HPDE6-E6E7 (cell line): ENCODE data around the gene NXPE2.
"Not testable (repeated sequence)": the region's sequence is repeated elsewhere in the genome, so short reads cannot be mapped to it uniquely, and the experiment has no call there.

Experiments
- DNase-seq: peaks from one replicate; pipeline ENCODE4 v3.0.0; 2011; ENCODE audit warnings: missing footprints; ENCODE audit errors: extremely low spot score

NXPE2 gene

DNA sequence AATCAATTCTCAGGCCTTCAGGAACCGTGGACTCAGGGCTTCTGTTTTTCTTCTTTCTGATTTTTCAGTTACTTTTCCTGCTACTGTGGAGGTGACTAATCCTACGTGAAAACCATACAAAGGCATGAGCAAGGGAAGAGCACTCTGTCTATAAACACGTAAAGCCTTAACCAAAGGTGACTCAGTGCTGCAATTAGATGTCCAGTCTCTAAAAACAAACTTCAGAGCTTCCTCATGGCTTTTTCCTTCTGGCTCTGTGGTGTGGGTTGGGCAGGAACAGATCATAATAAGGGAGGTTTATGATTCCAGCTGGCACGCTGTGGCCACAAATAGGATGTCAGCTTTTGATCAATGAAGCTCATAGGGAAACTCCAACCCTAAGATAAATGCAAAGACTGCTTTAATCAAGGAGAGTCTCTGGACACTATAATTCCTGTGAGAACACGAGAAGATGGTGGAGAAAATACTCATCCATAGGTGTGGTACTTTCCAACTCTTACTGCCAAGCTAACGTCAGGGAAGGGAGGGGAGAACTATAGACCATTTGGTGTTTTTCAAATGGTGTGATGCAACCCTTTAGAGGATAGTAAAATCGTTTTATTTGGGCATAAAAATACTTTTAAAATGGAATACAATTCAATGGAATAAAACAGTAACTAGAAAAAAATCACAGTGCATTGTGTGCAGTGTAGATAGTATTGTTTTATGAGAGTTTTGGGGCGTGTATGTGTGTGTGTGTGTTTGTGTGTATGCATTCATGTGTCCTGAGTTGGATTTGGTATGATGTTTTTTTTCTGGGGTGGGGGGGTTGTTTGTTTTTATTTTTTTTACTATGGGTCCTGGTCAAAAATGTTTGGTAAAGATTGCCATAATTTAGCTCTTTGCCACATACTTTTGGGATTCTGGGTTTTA, at the start of gene NXPE2:
Gene NXPE2 (plus strand): TSS at position 403 of the 912 bp plus-strand sequence. CDS start 49 bp downstream, at position 452.
- DNase-seq, result no peak

DNA sequence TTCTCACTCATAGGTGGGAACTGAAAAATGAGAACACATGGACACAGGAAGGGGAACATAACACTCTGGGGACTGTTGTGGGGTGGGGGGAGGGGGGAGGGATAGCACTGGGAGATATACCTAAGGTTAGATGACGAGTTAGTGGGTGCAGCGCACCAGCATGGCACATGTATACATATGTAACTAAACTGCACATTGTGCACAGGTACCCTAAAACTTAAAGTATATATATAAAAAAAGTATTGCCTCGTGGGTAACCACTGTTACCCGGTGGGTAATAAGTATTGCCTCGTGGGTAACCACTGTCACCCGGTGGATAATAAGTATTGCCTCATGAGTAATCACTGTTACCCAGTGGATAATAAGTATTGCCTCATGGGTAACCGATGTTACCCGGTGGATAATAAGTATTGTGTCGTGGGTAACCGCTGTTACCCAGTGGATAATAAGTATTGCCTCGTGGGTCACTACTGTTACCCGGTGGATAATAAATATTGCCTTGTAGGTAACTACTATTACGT, 46.8 kb upstream of the NXPE2 start:
- DNase-seq, result not testable (repeated sequence)

DNA sequence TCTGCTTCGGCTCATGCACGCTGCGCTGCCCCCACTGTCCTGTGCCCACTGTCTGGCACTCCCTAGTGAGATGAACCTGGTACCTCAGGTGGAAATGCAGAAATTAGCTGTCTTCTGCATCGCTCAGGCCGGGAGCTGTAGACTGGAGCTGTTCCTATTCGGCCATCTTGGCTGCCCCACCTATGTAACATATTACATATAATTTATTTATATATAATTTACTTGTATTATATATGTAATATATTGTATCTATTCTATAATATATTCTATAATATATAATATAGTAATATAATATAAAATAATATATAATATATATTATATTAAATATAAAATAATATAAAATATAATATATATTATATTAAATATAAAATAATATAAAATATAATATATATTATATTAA, 38.9 kb upstream of the NXPE2 start:
- not testable (repeated sequence) for DNase-seq

DNA sequence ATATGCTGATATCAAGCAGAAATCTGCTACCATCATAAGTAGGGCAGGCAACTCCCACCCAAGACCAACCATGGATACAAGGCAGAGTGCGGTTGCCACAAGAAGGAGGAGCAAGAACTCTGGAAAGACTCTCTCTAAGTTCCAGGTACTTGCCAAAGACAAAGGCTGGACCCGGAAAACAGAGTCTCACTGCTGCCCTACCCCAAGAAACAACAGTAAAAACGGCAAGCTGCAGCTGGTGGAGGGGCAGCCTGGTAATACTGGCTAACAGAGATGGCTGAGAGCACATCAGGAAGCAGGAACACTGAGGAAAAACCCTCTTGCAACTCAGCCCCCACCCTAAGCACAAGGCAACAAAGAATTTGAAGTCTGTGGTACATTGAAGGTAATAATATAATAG, 27.7 kb upstream of the NXPE2 start:
- DNase-seq, result no peak

DNA sequence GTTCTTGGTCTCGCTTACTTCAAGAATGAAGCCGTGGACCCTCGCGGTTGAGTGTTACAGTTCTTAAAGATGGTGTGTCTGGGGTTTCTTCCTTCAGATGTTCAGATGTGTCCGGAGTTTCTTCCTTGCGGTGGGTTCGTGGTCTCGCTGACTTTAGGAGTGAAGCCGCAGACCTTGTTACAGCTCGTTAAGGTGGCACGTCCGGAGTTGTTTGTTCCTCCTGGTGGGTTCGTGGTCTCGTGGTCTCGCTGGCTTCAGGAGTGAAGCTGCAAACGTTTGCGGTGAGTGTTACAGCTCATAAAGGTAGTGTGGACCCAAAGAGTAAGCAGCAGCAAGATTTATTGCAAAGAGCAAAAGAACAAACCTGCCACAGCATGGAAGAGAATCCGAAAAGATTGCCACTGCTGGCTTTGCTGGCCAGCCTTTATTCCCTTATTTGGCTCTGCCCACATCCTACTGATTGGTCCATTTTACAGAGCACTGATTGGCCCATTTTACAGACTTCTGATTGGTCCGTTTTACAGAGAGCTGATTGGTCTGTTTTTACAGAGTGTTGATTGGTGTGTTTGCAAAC, 27.1 kb upstream of the NXPE2 start:
- DNase-seq, result no peak

DNA sequence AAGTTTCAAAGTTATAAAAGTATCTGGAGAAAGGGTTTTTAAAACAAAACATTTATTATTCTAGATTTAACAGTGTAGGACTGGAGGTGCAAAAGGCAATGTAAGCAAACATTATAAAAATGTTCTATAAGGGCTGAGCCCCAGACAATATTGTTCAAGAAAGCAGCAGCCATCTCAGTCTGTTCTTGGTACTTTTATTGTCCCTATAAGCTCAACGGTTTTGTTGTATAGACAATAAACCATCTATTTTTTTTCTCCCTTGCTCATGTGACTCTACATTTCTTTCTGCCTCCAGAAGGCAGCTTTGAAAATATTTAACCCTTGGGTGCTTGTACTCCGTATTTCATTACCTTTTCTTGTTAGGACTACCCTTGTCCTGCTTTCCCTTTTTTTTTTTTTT, 25.2 kb upstream of the NXPE2 start:
- DNase-seq, result no peak

DNA sequence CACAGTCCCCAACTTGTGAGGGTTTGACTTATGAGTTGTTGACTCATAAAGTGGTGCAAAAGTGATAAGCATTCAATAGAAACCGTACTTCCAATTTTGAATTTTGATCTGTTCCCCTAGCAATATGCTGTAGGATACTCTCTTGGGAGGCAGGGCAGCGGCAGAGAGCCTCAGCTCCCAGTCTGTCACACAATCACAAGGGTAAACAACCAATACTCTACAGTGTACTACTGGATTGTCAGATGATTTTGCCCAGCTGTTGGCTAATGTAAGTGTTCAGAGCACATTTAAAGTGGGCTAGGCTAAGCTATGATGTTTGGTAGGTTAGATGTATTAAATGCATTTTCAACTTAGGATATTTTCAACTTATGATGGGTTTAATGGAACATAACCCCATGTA, 13.7 kb upstream of the NXPE2 start:
- DNase-seq, result no peak

DNA sequence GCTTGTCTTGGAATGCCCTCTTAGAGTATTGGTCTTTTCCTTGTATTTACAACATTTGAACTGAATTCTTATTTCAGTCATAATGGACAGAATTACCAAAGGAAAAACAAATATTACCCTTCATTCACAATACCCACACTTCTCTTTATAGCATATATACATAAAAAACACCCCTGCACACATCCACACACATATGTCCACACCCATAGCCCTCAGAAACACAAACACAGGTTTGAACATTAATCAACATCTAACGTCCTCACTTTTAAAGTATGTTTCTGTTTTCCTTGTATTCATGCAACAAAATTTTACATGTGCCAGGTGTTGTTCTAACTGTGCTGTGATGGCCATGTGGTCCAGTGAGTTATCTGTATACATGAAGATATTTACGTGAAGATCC, 11.6 kb upstream of the NXPE2 start:
- DNase-seq, result no peak

DNA sequence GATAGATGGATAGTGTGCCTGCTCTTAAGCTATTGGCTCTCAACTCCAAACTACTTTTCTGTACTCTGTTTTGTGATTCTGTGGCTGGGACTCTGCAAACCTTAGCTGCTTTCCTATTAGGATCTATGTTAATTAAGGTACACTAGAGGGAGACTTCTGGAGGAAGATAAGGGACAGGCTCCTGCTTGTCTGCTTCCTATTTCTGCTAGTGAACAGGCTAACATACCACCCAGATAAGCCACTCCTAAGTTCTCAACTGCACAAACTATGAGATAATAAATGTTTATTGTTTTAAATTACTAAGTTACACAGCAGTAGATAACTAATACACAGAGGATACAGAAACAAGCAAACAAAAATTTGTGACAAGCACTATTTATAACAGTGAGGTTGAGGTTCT, 10.2 kb upstream of the NXPE2 start:
- no peak for DNase-seq

DNA sequence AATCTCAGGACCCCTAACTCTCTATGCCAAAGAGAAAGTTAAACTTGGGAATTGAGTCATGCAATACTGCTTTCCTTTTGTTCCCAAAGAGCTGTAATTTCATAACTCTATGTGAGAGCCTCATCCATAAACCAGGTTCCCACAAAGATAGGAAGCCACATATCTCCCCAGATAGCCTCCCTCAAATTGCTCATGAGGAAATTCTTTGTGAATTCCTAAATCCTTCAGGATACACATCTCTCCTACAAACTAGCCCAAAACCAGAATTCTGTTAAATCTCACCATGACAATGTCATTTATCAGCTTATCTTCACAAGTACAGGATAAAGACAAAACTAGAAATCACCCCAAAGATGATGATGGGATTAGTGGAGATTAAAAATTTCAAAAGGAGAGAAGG, 4.7 kb upstream of the NXPE2 start:
- no peak for DNase-seq

DNA sequence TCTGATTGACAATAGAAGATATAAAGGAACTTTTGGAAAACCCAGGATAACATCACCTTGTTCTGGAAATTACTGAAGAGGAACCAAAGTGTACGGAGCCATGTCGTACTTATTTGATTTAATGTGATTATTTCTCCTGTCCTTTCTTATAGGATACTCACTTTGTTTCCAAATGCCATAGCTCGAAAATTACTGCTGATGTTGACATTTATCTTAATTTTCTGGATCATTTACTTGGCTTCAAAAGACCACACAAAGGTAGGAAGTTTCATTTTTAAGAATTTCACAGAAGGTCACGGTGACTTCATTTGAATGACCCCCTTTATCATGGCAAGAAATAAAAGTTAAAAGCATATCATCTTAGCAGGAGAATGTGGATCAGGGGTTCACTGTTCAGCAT, 1.2 kb downstream of the NXPE2 start:
- DNase-seq, result no peak

DNA sequence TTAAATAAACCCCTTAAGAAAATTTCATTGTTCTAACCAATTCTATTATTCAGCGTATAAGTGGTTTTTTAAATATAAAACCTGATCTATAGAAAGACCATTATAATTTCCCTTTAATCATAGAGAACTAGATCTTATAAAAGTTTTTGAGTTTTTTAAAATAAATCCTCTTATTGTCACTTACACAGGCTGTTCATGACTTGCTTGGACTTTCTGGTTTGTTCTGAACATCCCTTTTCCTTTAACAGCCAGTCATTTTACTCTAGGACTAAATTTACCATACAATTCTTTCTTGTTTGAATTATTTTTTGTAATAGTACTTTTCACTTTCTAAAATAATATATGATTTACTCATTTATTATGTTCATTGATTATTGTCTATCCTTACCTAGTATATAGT, 4.7 kb downstream of the NXPE2 start:
- DNase-seq, result no peak

DNA sequence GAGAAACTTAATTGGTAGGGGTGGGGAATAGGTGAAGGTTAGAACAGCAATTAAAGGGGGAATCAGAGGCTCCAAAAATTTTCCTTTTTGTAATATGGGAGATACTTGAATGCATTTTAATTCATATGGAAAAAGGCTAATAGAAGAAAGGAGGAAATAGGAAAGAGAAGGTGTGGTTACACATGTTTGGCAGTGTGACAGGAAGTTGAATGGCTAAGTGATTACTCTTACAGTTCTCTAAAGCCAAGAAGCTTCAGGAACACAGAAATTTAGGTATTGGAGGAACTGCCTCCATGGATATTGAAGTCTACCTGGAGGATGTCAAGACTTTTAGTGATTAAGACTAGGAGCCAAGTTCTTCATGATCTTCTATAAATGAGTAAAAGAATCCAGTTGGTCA, 6.3 kb downstream of the NXPE2 start:
- DNase-seq, result no peak

DNA sequence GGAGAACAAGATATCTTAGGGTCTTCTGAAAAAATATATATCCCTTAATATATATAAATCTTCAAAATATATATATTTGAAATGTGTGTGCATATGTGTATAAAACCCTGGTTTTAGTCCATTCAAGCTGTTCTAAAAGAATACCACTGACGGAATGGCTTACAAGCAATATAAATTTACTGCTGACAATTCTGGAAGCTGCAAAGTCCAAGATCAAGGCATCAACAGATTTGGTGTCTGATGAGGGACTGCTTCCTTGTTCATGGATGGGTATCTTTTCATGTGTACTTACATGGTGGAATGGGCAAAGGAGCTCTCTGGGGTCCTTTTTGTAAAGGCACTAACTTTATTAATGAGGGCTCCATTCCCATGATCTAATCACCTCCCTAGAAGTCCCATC, 6.8 kb downstream of the NXPE2 start:
- DNase-seq, result no peak

DNA sequence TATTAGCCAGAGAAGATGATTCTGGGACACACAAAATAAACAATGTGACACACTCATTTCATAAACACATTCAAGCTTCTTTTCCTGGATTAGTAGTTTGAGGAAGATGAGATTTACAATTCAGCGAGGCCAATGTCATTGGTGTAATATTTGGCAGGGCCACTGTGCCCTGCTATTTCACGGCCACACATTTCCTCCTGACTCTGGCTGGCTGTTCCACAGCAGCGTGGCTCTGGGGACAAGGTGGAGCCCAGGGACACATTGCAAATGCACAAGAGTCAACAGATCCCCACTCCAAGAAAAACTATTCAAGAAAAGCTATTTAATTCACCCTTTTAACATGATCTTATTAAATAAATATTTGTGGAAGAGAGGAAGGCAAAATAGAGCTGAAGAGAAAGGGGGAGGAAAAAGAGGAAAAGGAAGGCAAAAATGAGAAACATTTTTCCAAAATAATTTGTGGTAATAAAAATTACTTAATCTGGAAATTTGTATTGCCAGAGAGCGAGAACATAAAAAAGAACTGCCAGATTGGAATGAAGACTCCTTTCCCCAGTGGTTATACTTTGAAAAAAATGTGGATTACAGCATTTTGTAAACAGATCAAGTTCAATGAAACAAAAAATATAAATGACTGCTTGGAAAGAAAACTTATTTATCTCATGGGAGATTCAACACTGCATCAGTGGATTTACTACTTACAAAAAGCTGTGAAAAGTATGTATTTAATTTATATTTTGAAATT, 27.1 kb downstream of the NXPE2 start:
- DNase-seq, result no peak

DNA sequence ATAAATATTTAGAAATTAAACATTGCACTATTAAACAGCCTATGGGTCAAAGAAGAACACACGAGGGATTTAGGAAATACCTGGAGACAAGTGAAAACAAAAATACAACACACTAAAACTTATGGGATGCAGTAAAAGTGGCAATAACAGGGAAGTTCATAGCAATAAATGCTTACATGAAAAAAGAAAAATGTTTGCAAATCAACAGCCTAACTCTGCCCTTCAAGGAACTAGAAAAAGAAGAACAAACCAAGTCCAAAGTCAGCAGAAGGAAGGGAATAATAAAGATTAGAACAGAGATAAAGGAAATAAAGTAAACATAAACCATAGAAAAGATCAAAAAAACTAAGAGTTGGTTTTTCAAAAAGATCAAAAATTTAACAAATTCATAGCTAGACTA, 31.6 kb downstream of the NXPE2 start:
- no peak for DNase-seq

DNA sequence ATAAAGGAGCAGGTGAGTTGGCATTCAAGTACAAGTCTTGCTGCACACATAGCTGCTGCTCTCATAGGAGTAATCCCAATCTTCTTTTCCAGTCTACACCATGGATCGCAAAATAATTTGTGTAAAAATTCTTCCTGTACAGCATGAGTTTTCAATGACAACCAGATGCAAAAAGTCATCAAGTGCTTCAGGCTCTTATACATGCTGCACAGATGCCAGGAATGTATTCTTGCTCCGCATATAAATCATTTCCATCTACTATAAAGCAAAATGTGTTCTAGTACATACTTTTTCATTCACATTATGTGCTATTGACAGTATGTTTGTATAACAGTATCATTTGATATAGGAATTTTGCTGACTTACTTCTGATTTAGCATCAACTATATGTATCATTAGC, 35.4 kb downstream of the NXPE2 start:
- no peak for DNase-seq

DNA sequence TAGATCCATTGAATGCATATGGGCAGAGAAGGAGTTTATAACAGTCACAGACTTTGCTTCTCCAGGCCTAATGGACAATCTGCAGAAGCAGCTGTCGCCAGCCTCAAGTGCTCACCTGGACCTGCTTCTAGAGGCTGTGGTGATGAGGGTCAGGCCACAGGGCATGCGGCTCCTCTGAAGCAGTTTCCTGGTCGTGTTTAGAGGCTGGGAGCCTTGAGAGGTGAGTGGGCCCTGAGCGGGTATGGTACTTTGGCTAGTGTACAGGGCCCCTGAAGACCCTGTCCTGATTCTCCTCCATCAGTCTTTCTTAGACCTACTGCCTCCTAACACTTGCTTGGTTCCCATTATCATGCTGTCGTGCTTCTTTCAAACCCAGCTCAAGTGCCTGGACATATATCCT, 41.2 kb downstream of the NXPE2 start:
- no peak for DNase-seq

DNA sequence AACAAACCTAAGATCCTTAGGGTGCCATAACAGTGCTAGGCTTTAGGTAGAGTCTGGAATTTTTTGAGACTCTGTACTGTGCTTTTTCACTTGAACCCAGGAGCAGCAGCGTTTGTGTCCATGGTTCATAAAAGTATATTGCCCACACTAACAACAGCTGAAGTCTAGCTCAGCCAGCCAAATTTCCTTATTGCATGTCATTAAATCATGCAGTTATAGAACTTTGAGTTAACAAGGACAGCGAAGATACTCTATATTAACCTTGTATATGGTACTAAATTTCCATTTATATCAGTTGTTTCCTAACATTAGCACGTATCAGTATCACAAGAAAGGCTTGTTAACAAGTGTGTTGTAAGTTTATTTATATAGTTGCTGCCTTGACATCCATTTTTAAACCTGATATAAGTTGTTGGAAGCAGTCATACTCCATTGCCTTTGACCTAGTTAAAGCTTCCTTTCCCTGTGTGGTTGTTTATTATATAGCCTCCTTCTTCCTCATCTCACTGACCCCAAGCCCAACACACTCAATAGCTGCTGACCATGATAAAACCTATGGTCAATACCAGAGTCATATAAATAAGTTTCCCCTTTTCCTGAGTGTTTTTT, 46.7 kb downstream of the NXPE2 start:
- DNase-seq, result no peak

DNA sequence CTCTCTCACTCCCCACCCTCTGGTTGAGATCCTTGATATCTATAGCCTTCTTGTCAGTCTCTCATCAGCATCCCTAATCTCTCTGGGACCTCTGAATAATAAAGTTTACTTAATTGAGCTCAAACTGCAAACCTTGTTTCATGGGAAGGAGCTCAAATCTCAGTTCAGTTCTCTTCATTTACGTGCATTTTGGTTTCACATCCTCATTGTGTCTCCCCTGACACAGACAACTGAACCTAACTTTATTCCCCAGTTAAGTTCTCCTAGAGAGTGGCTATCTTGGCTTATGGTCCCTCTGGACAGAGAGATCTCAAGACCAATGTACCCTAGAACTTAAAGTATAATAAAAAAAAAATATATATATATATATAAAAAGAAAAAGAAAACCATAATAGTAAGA, 47.3 kb downstream of the NXPE2 start:
- no peak for DNase-seq

DNA sequence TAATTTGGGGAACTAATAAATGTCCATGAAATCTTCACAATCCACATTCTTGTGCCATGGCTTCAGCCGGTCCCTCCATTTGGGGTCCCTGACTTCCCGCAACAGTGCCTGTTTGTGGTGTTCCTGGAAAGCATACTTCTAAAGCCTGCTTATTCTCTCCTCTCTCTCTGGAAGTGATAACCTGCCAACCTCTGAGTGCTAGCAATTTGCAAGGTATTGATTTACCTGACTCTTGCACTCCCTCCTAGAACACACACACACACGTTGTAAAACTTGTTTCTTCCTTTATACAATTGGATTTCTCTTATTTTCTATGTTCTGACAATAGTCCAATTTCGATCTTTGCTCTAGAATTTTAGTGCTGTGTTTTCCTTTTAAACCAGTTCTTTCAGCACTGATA, 58.5 kb downstream of the NXPE2 start:
- no peak for DNase-seq

DNA sequence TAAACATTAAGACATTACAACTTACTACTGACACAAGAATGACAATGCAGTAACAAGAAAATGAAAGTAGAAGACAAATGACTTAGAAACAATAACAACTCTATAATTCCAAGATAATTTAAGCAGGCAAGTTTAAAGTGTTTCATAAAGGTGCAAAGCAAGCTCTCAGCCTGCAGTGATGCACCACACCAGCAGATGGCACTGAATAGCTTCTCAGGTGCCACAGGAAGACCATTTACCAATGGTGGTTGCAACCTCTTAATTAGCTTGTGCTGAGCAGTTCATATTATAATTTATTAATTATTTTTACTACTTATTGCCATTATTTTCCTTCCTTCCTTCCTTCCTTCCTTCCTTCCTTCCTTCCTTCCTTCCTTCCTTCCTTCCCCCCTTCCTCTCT, 60.6 kb downstream of the NXPE2 start:
- DNase-seq, result peak; percentile 3
